ENCODE measurements around the gene PRKAG1.

DNA sequence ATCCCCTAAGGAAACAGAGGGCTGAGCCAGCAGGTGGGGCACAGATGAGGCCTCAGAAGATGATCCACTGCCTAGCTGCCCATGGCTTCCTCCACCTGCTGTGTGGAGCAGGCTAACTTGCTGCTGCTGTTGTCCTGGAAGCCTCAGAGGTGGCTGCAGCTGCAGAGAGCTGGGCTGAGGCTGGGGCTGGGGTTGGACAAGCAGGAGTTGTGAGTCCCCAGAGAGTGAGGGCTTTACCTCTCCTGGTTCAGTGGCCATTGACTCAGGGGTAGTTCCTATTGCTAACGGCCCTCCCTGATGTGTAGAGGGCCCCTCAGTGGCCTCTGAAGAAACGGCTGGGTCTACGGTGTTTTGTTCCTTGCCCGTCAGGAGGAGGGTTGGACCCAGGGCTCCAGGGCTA lies 13.7 kb upstream of the PRKAG1 start:
- TF ChIP-seq EZH2 (IDR thresholded peaks at IDR 0.05) (no peak), POLR2AphosphoS5 (IDR thresholded peaks at IDR 0.05; ENCODE audit: borderline replicate concordance, low read depth, low read length) (no peak)
